Skeletal muscle tissue (tissue), 4 donors: Measurements from ENCODE around the gene ARL8B. TPM values are rescaled to one million over a fixed set of nuclear protein-coding genes. Genes with fewer than 3 reads are reported as not detected.

Experiments
- H3K27ac ChIP-seq: one replicate; pipeline ENCODE4 v1.7.0; 2013; ENCODE audit warnings: mild to moderate bottlenecking, low read depth, low read length, inconsistent platforms
- H3K27me3 ChIP-seq, 3 donors: one replicate each; pipeline ENCODE4 v1.7.0; 2013; ENCODE audit warnings: low read length in 3 of 3; ENCODE audit not compliant: control insufficient read depth in 3 of 3, insufficient read depth in 3 of 3
- H3K36me3 ChIP-seq, 3 donors: one replicate each; pipeline ENCODE4 v1.7.0; 2013; ENCODE audit warnings: low read length in 3 of 3; ENCODE audit not compliant: control insufficient read depth in 3 of 3, insufficient read depth in 3 of 3
- H3K4me1 ChIP-seq, 3 donors: one replicate each; pipeline ENCODE4 v1.7.0; 2013; ENCODE audit warnings: low read length in 3 of 3, mild to moderate bottlenecking in 3 of 3; ENCODE audit not compliant: control insufficient read depth in 3 of 3, insufficient read depth in 3 of 3
- H3K4me3 ChIP-seq, 3 donors: one replicate each; pipeline ENCODE4 v1.7.0; 2013; ENCODE audit warnings: low read length in 3 of 3
- H3K9ac ChIP-seq, 3 donors: one replicate each; pipeline ENCODE4 v1.7.0; 2013; ENCODE audit warnings: low read length in 3 of 3, mild to moderate bottlenecking in 3 of 3, moderate library complexity in 2 of 3, low read depth in 1 of 3
- H3K9me3 ChIP-seq, 3 donors: one replicate each; pipeline ENCODE4 v1.7.0; 2013; ENCODE audit warnings: low read length in 3 of 3; ENCODE audit not compliant: control insufficient read depth in 3 of 3
- total RNA-seq: library from RNA; depleted of rRNA; stranded (reverse); fragments of >200 nt; gene quantifications from one replicate; pipeline ENCODE4 v1.2.3, GENCODE V29; 2014
- donor health status: Osteomylitis.

The ARL8B gene
- total RNA-seq, 1 donor from 2014 or later, result 59.0 TPM

- Histone ChIP-seq H3K27ac (no peak overlapping the region), H3K36me3 (peaks cover 17 to 41% (median 25%) of the 10 kb centered on the region in 3 donors), H3K4me1 (peaks cover 6 to 14% (median 8%) of the 10 kb centered on the region in 3 donors)
These were observed 77.1 kb downstream of the ARL8B start for GRCh38 chr3:5198986-5199731.

GRCh38 chr3:5201536-5201935 is 79.4 kb downstream of the ARL8B start:
- Histone ChIP-seq H3K9me3 (no peaks in the 10 kb centered on the region), H3K27me3 (no peaks in the 10 kb centered on the region), H3K4me1 (no peaks in the 10 kb centered on the region), H3K27ac (no peak overlapping the region), H3K9ac (no peak overlapping the region), H3K36me3 (peaks cover 30 to 57% (median 43%) of the 10 kb centered on the region in 3 donors), H3K4me3 (no peak overlapping the region)

More at GRCh38 chr3:5198986-5199731, 77.1 kb downstream of the ARL8B start:
- H3K9ac ChIP-seq, result no peak overlapping the region
- H3K27me3 ChIP-seq, result no peaks in the 10 kb centered on the region
- H3K4me3 ChIP-seq, result no peak overlapping the region
- no peaks in the 10 kb centered on the region for H3K9me3 ChIP-seq

DNA sequence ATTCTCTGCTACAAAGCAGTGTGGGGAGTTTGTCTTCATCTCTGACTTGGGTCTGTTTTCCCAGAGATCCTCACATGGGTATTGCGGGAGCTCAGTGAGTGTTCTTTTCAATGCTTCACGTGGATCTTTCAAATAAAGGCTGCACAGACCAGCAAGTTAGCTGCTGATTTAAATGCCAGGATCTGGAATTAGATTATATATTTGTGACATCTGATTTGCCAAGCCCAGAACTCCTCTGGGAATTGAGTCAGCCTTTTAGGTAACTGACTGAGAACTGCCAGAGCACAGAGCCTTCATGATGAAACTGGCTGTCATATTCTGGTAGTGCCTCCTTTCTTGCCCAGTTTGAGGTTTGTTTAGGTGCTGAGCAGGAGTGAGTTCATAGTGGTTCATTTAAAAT is 80.1 kb downstream of the ARL8B start:
- H3K4me3 ChIP-seq, result no peak overlapping the region
- H3K36me3 ChIP-seq, result peaks cover 33 to 62% (median 50%) of the 10 kb centered on the region in 3 donors
- no peak overlapping the region for H3K27ac ChIP-seq
- no peaks in the 10 kb centered on the region for H3K27me3 ChIP-seq
- H3K9me3 ChIP-seq, result no peaks in the 10 kb centered on the region
- H3K4me1 ChIP-seq, result no peaks in the 10 kb centered on the region
- no peak overlapping the region for H3K9ac ChIP-seq

DNA sequence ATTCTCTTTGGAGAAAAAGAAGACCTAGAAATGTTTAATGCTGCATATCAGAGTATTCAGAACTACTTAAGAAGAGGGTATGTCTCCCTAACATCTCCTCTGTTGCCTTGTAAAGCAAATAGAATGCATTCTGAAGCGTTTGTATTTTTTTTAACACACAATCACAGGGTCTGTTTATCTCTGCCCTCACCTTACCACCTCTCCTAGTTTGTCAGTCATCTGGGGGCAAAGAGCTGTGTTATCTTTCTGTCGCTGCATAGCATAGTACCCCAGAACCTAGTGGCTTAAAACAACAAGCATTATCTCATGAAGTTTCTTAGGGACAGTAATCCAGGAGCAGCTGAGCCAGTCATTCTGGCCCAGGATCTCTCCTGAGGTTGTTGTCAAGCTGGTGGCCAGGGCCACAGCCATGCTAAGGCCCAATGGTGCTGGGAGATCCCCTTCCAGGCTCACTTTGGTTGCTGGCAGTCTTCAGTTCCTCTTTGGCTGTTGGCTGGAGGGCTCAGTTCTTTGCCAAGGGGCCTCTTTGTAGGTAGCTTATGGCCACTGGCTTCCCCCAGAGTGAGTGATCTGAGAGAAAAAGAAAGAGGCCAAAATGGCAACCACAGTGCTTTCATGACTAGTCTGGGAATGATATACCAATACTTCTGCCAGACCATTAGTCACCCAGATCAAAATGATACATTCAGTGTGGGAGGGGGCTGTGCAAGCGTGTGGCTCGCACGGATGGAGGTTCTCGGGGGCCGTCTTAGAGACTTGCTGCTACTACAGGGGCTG is 83.3 kb downstream of the ARL8B start:
- Histone ChIP-seq H3K4me1 (no peaks in the 10 kb centered on the region), H3K9ac (no peak overlapping the region), H3K9me3 (no peaks in the 10 kb centered on the region), H3K27me3 (no peaks in the 10 kb centered on the region), H3K36me3 (peaks cover 58 to 78% (median 77%) of the 10 kb centered on the region in 3 donors), H3K27ac (no peak overlapping the region), H3K4me3 (no peak overlapping the region)

DNA sequence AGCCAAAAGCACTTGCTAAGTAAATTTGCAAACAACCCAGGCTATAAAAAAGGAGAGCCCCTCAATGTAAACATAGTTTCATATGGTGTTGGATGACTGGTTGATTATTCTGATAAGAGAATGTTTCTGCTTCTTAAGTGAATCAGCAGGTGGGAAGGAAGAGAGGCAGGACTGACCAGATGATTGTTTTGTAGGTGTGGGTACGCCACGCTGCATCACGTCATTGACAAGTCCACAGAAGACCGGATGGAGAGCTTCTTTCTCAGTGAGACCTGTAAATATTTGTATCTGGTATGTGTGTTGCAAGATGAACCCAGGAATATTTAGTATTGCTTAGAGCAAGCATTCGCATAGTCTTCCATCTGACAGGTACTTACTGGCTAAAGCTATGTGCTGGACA is 88.8 kb downstream of the ARL8B start:
- no peaks in the 10 kb centered on the region for H3K9me3 ChIP-seq
- no peak overlapping the region for H3K27ac ChIP-seq
- peaks cover 73 to 87% (median 86%) of the 10 kb centered on the region in 3 donors for H3K36me3 ChIP-seq
- no peak overlapping the region for H3K4me3 ChIP-seq
- no peaks in the 10 kb centered on the region for H3K4me1 ChIP-seq
- H3K27me3 ChIP-seq, result no peaks in the 10 kb centered on the region
- no peak overlapping the region for H3K9ac ChIP-seq

GRCh38 chr3:5212628-5213573 is 90.8 kb downstream of the ARL8B start:
- no peaks in the 10 kb centered on the region for H3K9me3 ChIP-seq
- H3K27ac ChIP-seq, result no peak overlapping the region
- H3K4me1 ChIP-seq, result peaks cover 0 to 2% (median 0%) of the 10 kb centered on the region in 3 donors
- H3K36me3 ChIP-seq, result peaks cover 73 to 88% (median 86%) of the 10 kb centered on the region in 3 donors
- no peaks in the 10 kb centered on the region for H3K27me3 ChIP-seq
- H3K9ac ChIP-seq, result no peak overlapping the region
- no peak overlapping the region for H3K4me3 ChIP-seq

- Histone ChIP-seq H3K9me3 (no peaks in the 10 kb centered on the region), H3K27ac (no peak overlapping the region), H3K9ac (no peak overlapping the region), H3K4me1 (peaks cover 0 to 4% (median 0%) of the 10 kb centered on the region in 3 donors), H3K36me3 (peaks cover 67 to 83% (median 80%) of the 10 kb centered on the region in 3 donors), H3K27me3 (no peaks in the 10 kb centered on the region), H3K4me3 (no peak overlapping the region)
These were observed 91.5 kb downstream of the ARL8B start for GRCh38 chr3:5213574-5213966.

GRCh38 chr3:5214352-5214751 is 92.3 kb downstream of the ARL8B start:
- no peaks in the 10 kb centered on the region for H3K9me3 ChIP-seq
- H3K4me3 ChIP-seq, result no peak overlapping the region
- H3K27ac ChIP-seq, result no peak overlapping the region
- H3K4me1 ChIP-seq, result peaks cover 0 to 4% (median 0%) of the 10 kb centered on the region in 3 donors
- H3K27me3 ChIP-seq, result no peaks in the 10 kb centered on the region
- no peak overlapping the region for H3K9ac ChIP-seq
- H3K36me3 ChIP-seq, result peaks cover 59 to 75% (median 72%) of the 10 kb centered on the region in 3 donors

DNA sequence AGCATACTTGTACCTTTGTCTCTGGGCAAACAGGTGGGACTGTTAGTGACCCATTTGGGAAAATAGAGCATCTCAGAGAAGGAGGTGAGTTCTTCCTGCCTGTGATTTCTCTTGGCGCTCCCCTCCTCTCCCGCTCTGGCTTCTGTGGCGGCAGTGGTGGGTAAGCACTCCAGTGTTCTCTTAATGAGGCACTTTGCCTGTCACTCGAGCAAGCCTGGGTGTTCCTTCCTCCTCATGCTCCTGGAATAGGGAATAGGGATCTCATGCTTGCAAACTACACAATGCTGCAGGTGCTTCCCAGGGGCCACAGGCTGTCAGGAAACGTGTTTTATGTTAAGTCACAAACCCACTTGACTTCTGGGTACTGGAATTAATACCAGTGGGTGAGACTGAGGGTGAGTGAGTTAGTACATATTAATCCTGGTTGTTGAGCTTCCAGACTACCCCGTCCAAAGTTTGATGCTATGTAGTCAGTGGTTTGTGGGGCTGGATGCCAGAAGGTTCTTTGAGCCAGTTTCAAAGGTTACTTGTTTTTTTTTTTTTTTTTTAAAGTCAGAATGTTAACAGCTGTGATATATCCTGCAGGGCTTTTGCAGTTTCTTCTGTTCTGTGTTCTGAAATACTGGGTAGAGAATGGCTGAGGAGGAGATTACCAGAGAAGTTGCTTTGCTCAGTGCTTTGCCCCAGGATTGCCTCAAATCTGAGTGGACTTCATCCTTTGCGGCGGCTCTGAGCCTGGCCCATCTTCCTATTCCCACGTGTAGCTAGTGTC is 95.9 kb downstream of the ARL8B start:
- H3K27me3 ChIP-seq, result no peaks in the 10 kb centered on the region
- no peaks in the 10 kb centered on the region for H3K9me3 ChIP-seq
- no peak overlapping the region for H3K4me3 ChIP-seq
- H3K4me1 ChIP-seq, result peaks cover 0 to 4% (median 0%) of the 10 kb centered on the region in 3 donors
- H3K9ac ChIP-seq, result peak overlapping the region in 1 of 3 donors; percentile 8
- no peak overlapping the region for H3K27ac ChIP-seq
- peaks cover 28 to 49% (median 46%) of the 10 kb centered on the region in 3 donors for H3K36me3 ChIP-seq
